Endometrial microvascular endothelial cells (primary cell): Measurements from ENCODE around the gene ACVR1C. TPM values are rescaled to one million over a fixed set of nuclear protein-coding genes. Genes with fewer than 3 reads are reported as not detected.

Source experiments
- total RNA-seq: library from RNA; depleted of rRNA; stranded (reverse); fragments of >200 nt; gene quantifications from one replicate; pipeline ENCODE4 v1.2.3, GENCODE V29; 2015; ENCODE audit errors: inconsistent ontology term

Gene ACVR1C
- total RNA-seq, 1 donor from 2014 or later = not detected

Other genes with a start within 250 kb of the ACVR1C start
- not detected for gene CYTIP, start 184.8 kb downstream of the ACVR1C start, total RNA-seq
- 21.8 TPM for gene ACVR1, start 247.5 kb upstream of the ACVR1C start, total RNA-seq